Measurements from ENCODE around the gene SAMMSON.
A peak's percentile ranks its signal among the peaks of the same experiment; 100 is the strongest.

Gene SAMMSON

GRCh38 chr3:69999140-70000027, at the start of gene SAMMSON:
Gene SAMMSON, plus strand, starts transcription at chr3:69999733.
- DNase-seq (ENCODE audit: low read depth) = no peak

GRCh38 chr3:69951616-69952015, 47.9 kb upstream of the SAMMSON start:
- no peak for DNase-seq (ENCODE audit: low read depth)

GRCh38 chr3:69959581-69959980, 40.0 kb upstream of the SAMMSON start:
- DNase-seq (ENCODE audit: low read depth) = no peak

- peak; percentile 7 for DNase-seq (ENCODE audit: low read depth)
Observed at GRCh38 chr3:69961706-69962439, 37.7 kb upstream of the SAMMSON start.

- DNase-seq (ENCODE audit: low read depth) = no peak
Observed at GRCh38 chr3:69963643-69964042, 35.9 kb upstream of the SAMMSON start.

- DNase-seq (ENCODE audit: low read depth) = no peak
Observed at GRCh38 chr3:69967156-69967555, 32.4 kb upstream of the SAMMSON start.

- DNase-seq (ENCODE audit: low read depth) = no peak
Observed at GRCh38 chr3:69970827-69971226, 28.7 kb upstream of the SAMMSON start.

GRCh38 chr3:69972672-69973071, 26.9 kb upstream of the SAMMSON start:
- DNase-seq (ENCODE audit: low read depth) = no peak

GRCh38 chr3:69976021-69976420, 23.5 kb upstream of the SAMMSON start:
- no peak for DNase-seq (ENCODE audit: low read depth)

- DNase-seq (ENCODE audit: low read depth) = no peak
Observed at GRCh38 chr3:69983546-69984265, 15.8 kb upstream of the SAMMSON start.

GRCh38 chr3:69985266-69985665, 14.3 kb upstream of the SAMMSON start:
- no peak for DNase-seq (ENCODE audit: low read depth)

- DNase-seq (ENCODE audit: low read depth) = no peak
Observed at GRCh38 chr3:69986419-69986818, 13.1 kb upstream of the SAMMSON start.

GRCh38 chr3:69987833-69988232, 11.7 kb upstream of the SAMMSON start:
- no peak for DNase-seq (ENCODE audit: low read depth)

GRCh38 chr3:69993757-69994156, 5.8 kb upstream of the SAMMSON start:
- DNase-seq (ENCODE audit: low read depth) = no peak

- no peak for DNase-seq (ENCODE audit: low read depth)
Observed at GRCh38 chr3:69994919-69995318, 4.6 kb upstream of the SAMMSON start.

- peak; percentile 31 for DNase-seq (ENCODE audit: low read depth)
Observed at GRCh38 chr3:69997631-69998307, 1.8 kb upstream of the SAMMSON start.

- DNase-seq (ENCODE audit: low read depth) = no peak
Observed at GRCh38 chr3:69998759-69999139, 784 bp upstream of the SAMMSON start.

GRCh38 chr3:70000028-70000410, 486 bp downstream of the SAMMSON start:
- DNase-seq (ENCODE audit: low read depth) = no peak

- peak; percentile 67 for DNase-seq (ENCODE audit: low read depth)
Observed at GRCh38 chr3:70000563-70001081, 1.1 kb downstream of the SAMMSON start.

- DNase-seq (ENCODE audit: low read depth) = no peak
Observed at GRCh38 chr3:70003119-70003518, 3.6 kb downstream of the SAMMSON start.

- no peak for DNase-seq (ENCODE audit: low read depth)
Observed at GRCh38 chr3:70006089-70006488, 6.6 kb downstream of the SAMMSON start.

GRCh38 chr3:70010346-70010745, 10.8 kb downstream of the SAMMSON start:
- no peak for DNase-seq (ENCODE audit: low read depth)
